NCI-H187 treated with DMSO at 0.1 percent for 48 hours (cell line): ENCODE data around the gene UNK.
"Not testable (repeated sequence)": the region's sequence is repeated elsewhere in the genome, so short reads cannot be mapped to it uniquely, and the experiment has no call there.

ENCODE experiments used
- DNase-seq: peaks from one replicate; lab custom pipeline; 2025; lab: John Stamatoyannopoulos, UW

Gene UNK

GRCh38 chr17:75755205-75755901, 29.3 kb upstream of the UNK start:
- DNase-seq: no peak

GRCh38 chr17:75755990-75756389, 28.6 kb upstream of the UNK start:
- DNase-seq: no peak

- DNase-seq: no peak
Measured at GRCh38 chr17:75756451-75757085, 28.0 kb upstream of the UNK start.

GRCh38 chr17:75757086-75757681, 27.4 kb upstream of the UNK start:
- DNase-seq: no peak

GRCh38 chr17:75758131-75758905, 26.3 kb upstream of the UNK start:
- no peak for DNase-seq

- no peak for DNase-seq
Measured at GRCh38 chr17:75759457-75759856, 25.1 kb upstream of the UNK start.

GRCh38 chr17:75759978-75760640, 24.5 kb upstream of the UNK start:
- not testable (repeated sequence) for DNase-seq

- no peak for DNase-seq
Measured at GRCh38 chr17:75762513-75763268, 21.9 kb upstream of the UNK start.

- DNase-seq: no peak
Measured at GRCh38 chr17:75763269-75763607, 21.4 kb upstream of the UNK start.

GRCh38 chr17:75763613-75764416, 20.8 kb upstream of the UNK start:
- no peak for DNase-seq

- DNase-seq: no peak
Measured at GRCh38 chr17:75764417-75764710, 20.2 kb upstream of the UNK start.

GRCh38 chr17:75764711-75765421, 19.7 kb upstream of the UNK start, which contains the start of gene GALK1:
TSS of gene GALK1 (minus strand) at chr17:75765192. CDS start at chr17:75765136, 56 bp downstream.
- DNase-seq: no peak

- no peak for DNase-seq
Measured at GRCh38 chr17:75765981-75766380, 18.6 kb upstream of the UNK start.

- DNase-seq: no peak
Measured at GRCh38 chr17:75767881-75768280, 16.7 kb upstream of the UNK start.

GRCh38 chr17:75769536-75769935, 15.1 kb upstream of the UNK start:
- no peak for DNase-seq

GRCh38 chr17:75771334-75772281, 13.0 kb upstream of the UNK start:
- no peak for DNase-seq

- DNase-seq: no peak
Measured at GRCh38 chr17:75773121-75773807, 11.3 kb upstream of the UNK start.

- no peak for DNase-seq
Measured at GRCh38 chr17:75773808-75774470, 10.7 kb upstream of the UNK start.
